GM21717 (cell line): Measurements from ENCODE around the gene DPAGT1.
"Not testable (repeated sequence)": the region's sequence is repeated elsewhere in the genome, so short reads cannot be mapped to it uniquely, and the experiment has no call there.

Experiments used
- ATAC-seq: cut with Tn5 transposase; IDR thresholded peaks from one replicate; pipeline ENCODE4 v1.9.1; 2021; ENCODE audit warnings: mild to moderate bottlenecking, moderate library complexity; ENCODE audit not compliant: unreplicated experiment

Gene DPAGT1

DNA sequence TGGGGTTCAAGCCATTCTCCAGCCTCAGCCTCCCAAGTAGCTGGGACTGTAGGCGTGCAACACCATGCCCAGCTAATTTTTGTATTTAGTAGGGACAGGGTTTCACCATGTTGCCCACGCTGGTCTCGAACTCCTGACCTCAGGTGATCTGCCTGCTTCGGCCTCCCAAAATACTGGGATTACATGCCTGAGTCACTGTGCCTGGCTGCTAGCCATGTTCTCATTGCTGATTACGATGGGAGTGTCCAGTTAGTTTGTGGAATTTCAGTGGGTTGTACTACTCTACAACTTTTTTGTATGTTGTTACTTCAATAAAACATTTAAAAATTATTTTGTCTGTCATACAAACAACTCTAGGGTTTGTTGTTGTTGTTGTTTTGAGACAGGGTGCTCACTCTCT is 38.9 kb downstream of the DPAGT1 start:
- ATAC-seq = no peak

DNA sequence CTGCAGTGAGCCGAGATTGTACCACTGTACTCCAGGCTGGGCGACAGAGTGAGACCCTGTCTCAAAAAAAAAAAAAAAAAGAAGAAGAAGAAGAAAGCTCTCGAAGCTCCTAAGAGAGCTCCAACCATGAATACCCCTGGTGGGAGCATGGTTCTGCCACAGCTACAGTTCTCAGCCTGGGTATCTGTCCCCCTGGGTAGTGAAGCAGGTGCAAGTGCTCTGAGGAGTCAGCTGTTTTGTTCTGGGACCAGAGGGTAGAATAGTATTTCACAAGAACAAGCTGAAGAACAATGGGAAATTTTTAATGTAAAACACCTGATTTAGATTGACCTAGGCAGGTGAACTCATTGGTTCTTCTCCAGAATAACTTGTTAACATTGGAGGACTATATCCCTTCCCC is 40.4 kb downstream of the DPAGT1 start:
- ATAC-seq = no peak

GRCh38 chr11:119059128-119059527 is 42.5 kb downstream of the DPAGT1 start:
- ATAC-seq = not testable (repeated sequence)

DNA sequence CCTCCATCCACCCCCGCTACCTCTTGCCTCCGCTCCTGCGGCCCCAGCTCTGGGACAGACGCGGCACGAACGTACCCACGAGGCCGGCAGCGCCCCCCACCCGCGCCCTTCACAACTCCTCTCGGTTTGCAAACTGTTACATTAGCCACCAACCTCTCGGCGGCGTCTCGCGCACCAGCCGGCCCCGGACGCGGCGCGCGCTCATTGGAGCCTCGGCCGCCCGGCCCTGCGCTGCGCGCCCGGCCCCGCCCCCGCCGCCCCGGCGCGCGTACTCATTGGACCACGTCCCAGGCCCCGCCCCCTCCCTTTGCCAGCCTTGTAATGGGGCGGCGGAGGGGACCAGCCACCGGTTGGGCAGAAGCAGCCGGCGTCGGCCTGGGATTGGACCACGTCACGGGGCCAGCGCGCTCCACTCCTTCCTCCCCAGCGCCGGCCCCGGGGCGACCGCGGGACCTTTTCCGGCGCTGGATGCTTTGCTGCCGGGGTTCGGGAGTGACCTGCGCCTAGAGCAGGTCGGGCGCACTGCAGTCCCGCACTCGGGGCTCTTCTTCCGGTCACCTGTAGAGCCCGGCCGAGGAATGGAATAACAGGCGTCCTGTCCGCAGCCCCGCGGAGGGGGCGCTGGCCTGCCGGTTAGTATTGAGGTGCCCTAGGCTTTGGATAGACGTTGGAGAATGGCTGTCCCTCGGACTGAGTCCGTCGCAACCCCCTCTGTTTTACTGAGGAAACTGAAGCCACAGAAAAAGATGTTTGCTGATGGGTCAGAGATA is 44.5 kb downstream of the DPAGT1 start, which contains the start of gene HYOU1:
Gene HYOU1, minus strand, starts transcription at position 206 of the 770 bp plus-strand sequence. CDS start 1,045 bp downstream, outside the sequence.
- ATAC-seq = peak; percentile 80

DNA sequence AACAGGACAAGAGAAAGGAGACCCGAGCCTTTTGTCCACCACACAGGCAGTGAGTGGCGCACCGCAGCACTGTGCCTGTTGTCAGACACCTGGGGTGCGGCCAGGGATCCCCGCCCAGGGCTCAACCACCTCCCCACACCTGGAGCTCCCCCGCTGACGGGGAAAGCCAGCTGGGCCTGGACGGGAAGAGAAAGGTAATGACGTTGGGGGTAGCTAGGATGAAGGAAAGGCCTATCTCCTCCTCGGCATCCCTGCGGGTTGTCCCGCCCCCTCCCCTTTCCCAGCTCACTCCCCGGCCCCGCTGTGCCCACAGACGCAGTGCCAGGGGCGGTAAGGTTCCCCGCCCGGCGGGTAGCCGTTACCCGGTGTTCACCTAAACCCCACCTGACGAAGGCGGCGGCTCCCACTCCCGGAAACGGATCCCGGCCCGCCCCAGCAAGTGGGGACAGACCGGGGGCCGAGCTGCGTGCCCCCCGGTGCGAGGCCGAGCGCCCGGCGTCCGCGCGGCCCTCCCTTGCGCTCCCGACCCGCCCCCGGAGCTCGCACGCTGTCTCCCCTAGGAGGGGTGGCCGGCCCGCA is 45.1 kb downstream of the DPAGT1 start:
- peak; percentile 15 for ATAC-seq

- no peak for ATAC-seq
These were observed 45.8 kb downstream of the DPAGT1 start for GRCh38 chr11:119055901-119056300.

DNA sequence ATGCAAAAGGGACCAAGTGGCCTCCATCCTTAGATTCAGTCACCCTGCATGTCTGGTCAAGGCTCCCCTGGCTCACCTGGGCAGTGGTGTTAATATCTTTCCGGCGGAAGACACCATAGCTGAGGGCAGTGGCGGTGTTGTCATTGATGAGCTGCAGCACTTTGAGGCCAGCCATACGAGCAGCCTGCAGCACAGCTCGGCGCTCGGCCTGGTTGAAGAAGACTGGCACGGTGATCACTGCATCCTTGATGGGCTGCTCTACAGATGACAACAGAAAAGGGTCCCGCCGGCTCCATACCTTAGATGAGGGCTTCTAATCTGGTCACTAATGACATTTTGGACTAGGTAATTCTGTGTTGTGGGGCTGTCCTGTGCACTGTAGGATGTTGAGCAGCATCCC is 47.2 kb downstream of the DPAGT1 start:
- ATAC-seq = no peak

GRCh38 chr11:119052163-119052814 is 49.4 kb downstream of the DPAGT1 start:
- ATAC-seq = no peak

DNA sequence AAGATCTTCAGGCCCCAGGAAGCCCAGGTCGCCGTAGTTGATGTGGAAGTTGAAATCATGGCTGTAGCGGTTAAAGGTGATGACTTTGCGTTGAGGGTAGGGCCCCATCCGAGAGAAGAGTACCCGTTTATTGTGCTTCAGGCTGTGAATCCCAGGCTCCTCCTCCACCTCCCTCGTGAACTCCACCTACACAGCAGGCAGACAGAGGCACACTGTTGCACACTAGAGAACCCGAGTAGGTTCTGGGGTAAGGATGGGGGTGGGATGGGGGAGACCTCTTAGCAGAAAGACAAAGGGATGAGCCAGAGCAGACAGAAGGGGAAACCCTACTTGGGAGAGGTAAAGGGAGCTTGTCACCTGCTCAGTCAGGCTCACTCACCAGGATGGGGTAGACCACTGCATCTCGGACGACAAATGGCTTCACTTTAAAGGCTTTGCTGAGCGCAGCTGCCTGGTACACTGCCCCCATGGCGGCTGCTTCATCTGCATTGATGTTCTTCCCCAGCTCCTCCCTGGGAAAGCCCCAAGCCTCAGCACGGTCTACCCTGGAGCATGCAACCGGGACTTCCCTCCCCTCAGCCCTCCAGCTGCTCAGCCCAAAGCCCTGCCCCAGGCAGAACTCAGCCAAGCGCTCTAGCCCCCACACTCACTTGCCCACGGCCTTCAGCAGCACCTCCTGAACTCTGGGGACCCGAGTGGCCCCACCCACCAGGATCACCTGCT is 50.1 kb downstream of the DPAGT1 start:
- ATAC-seq = peak; percentile 57

GRCh38 chr11:119049081-119049480 is 52.6 kb downstream of the DPAGT1 start:
- no peak for ATAC-seq

GRCh38 chr11:119048644-119049043 is 53.0 kb downstream of the DPAGT1 start:
- ATAC-seq = no peak

GRCh38 chr11:119047205-119047604 is 54.4 kb downstream of the DPAGT1 start:
- no peak for ATAC-seq
